CD1c-positive myeloid dendritic cell (primary cell): Measurements from ENCODE around the gene HERC2.
"Not testable (repeated sequence)": the region's sequence is repeated elsewhere in the genome, so short reads cannot be mapped to it uniquely, and the experiment has no call there.

Experiments
- DNase-seq: peaks from one replicate; pipeline ENCODE4 v3.0.0-alpha.2; 2016; ENCODE audit errors: extremely low spot score

HERC2 gene

DNA sequence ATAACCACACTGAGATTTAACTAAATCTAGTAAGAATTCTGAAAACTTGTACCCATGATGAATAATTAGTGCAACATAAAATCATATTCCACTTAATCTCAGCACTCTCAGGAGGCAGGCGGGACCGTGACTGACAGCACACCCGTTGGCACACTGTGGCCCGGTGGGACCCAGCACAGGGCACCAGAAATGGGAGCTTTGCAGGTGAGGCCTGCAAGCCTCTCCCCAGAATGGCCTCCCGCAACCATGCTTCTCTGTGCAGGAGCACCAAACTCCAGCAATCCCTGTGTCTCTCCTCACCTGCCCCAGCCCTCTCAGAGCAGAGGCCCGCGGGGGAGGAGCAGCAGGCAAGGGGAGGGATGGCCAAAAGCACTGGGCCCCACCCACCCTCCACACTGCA lies 191.3 kb downstream of the HERC2 start:
- no peak for DNase-seq

DNA sequence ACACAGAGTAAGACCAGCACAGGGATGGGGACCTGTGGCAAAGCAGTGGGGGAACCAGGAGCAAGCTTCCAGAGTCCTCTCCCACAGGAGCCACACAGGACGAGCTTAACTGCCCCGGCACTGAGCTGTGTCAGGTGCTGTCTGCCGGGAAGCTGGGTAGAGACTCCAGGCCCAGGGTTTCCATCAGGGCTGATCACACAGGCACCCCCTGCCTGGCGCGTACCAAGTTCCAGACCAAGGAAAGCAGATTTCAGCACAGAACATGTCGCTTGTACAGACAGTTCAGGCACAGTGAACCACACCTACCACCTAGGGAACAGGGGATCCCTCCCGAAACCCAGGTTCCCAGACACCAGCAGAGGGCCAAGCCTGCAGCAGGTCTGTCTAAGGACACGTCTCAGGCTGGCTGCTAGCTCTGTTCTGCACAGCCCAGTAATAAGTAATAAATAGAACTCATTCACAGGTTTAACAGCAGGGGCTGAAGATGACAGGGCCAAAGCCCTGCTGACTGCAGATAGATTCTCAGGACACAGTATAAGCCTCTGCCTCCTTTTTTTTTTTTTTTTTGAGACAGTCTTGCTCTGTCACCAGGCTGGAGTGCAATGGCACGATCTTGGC lies 192.6 kb downstream of the HERC2 start:
- DNase-seq: no peak

GRCh38 chr15:28128031-28128430 lies 193.9 kb downstream of the HERC2 start:
- DNase-seq: peak; percentile 78

DNA sequence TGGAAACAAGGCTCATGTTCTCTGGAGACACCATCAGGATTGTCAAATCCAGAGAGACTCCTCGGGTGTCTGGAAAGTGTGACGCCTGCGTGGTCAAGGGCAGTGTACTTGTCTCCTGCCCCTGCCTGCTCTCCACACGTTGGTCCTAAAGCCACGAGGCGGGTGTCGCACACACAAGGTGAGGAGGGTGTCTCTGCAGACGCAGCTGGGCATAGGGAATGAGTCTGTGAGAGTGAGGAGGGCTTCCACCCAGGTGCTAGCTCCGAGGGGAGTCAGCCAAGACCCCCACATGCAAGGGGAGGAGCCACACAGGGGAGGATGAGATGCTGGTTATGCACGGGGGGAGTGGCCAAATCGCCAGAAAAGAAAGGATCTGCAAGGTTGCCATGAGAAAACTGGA lies 194.9 kb downstream of the HERC2 start:
- no peak for DNase-seq

- peak; percentile 67 for DNase-seq
Observed at GRCh38 chr15:28125673-28126651, 196.0 kb downstream of the HERC2 start.

DNA sequence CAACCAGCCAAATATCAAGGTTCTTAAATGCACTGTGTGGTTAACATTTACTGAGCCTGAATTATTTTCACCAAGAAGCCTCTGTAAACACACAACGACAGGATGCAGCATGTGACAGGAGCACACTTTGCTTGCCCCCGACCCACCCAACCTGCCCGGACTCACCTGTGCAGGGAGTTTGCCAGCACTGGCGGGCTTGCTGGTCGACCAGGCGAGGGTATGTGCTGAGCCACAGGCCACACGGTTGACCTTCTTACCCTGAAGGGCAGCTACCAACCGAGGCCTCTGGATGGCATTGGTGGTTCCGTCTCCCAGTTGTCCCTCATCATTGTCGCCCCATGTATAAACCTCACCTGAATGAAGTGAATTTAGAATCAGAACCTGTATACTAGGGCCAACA lies 197.1 kb downstream of the HERC2 start:
- DNase-seq: no peak

- DNase-seq: peak; percentile 44
Observed at GRCh38 chr15:28123408-28124023, 198.5 kb downstream of the HERC2 start.

- DNase-seq: no peak
Observed at GRCh38 chr15:28122038-28122949, 199.7 kb downstream of the HERC2 start.

GRCh38 chr15:28121577-28121976 lies 200.4 kb downstream of the HERC2 start:
- not testable (repeated sequence) for DNase-seq

- DNase-seq: no peak
Observed at GRCh38 chr15:28120359-28120640, 201.7 kb downstream of the HERC2 start.

- DNase-seq: no peak
Observed at GRCh38 chr15:28118531-28118930, 203.4 kb downstream of the HERC2 start.

DNA sequence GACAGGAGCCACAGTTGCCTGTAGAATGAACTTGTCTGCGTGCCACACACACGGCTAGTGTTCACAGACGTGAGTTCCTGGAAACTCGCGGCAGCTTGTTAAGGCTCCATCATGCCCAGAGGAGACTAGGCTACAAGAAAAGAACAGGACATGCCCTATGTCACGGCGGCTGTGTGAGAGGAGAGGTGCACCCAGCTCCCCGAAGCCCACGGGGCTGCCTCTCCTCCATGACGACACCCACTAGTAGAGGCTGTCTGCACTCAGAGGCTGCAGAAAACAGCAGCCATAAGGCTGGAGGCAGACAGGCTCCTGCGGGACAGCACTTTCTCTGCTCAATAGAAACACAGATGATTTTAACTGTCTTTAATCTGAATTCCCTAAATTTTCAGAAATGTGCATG lies 203.9 kb downstream of the HERC2 start:
- no peak for DNase-seq

DNA sequence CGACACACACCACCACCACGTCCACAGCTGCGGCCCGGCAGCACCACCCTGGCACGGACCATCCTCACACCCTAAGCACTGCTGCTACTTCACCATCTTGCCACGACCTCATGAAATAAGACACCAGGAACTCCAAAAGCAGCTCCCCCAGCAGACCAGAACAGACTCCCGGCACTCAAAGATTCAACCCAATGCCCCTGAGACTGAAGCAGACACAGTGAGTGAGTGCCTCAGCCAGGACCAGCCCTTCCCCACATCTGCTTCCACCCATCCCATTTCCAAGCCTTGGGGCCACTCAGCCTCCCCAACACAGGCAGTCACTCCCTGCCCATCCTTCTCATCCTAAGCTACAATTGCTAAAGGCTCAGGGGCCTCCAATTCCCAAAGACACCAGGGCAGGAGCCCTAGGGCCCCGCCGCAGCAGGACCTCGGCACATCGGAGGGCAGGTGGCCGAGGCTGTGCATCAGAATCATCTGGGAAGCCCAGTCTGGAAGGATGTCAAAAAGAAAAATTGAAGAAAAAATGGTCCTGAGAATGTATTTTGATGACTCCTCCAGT lies 204.5 kb downstream of the HERC2 start:
- DNase-seq: no peak

GRCh38 chr15:28116521-28117431 lies 205.2 kb downstream of the HERC2 start:
- no peak for DNase-seq

- no peak for DNase-seq
Observed at GRCh38 chr15:28115871-28116270, 206.1 kb downstream of the HERC2 start.

GRCh38 chr15:28114721-28115622 lies 207.0 kb downstream of the HERC2 start:
- DNase-seq: no peak

GRCh38 chr15:28114114-28114455 lies 207.9 kb downstream of the HERC2 start:
- no peak for DNase-seq

DNA sequence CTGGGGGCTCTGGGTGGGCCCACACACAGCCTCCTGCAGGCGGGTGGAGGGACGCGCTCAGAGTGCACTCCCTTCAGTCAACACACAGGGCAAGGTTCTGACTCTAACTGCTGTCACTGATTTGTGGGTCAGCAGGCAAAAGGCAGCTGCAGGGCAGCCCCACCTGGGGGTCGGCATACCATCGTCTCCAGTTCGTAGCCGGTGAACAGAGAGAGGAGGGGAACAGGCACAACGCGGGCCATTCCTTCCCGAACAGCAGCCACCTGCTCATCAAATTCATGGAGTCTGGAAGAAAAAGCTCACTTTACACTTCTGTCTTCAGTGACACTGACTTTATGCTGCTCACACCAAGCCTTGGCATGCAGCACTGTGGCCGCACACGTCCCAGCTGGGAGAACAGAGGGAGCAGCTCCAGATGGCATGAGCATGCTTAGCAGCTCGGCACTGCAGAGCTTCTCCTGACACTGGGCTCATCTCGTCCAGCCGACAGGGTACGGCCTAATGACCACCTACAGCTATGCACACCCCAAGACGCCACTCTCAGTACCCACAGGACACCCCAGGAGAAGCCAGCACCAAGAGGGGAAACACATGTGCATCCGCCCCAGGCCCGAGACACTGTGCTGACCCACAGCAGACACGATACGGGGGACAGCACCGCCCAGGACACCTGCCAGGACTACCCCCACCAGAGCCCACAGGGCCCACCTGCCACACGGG lies 208.4 kb downstream of the HERC2 start:
- DNase-seq: no peak

DNA sequence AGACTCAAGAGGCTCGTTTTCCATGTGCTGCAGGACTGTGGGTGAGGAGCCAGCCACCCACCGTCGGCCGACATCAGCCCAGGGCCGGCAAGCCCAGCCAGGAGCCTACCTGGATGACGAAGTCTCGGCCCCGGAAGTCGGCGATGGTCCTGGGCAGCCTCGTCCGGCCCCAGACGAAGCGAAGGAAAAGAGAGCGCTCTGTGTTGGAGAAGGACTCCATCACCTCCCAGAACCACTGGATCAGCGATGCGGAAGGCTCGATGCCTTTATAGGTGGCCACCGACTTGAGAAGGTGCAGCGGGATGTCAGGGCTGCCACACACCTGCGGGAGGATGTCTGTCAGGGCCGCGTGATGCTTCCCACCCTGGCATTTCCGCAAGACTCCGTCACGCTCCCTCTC lies 209.0 kb downstream of the HERC2 start:
- DNase-seq: no peak
